RWPE1 (cell line): ENCODE measurements around the gene ANXA3.

Source experiments
- CTCF ChIA-PET: fragments of 350-600 bp; sonication (Branson Sonifier 250); formaldehyde crosslinking; extraction: SDS; loops from one replicate; lab custom pipeline; 2021; lab: Yijun Ruan, JAX
- POLR2A ChIA-PET: fragments of 400-600 bp; formaldehyde crosslinking; extraction: SDS; loops from one replicate; lab custom pipeline; 2020; ENCODE audit warnings: antibody characterized with exemption; ENCODE audit not compliant: low non-redundant PET; lab: Yijun Ruan, JAX
- DNase-seq: peaks from one replicate; pipeline ENCODE4 v3.0.0; 2012; ENCODE audit warnings: low spot score
- H3K27ac ChIP-seq: fragments of 450-650 bp; 2 replicates; pipeline ENCODE4 v1.5.1; 2017
- TF ChIP-seq, protein P1 (sequence below): fragments of 450-650 bp; conservative IDR thresholded peaks from 2 replicates; pipeline ENCODE4 v1.5.1; 2017; ENCODE audit warnings: low read depth, mild to moderate bottlenecking

Gene ANXA3

DNA sequence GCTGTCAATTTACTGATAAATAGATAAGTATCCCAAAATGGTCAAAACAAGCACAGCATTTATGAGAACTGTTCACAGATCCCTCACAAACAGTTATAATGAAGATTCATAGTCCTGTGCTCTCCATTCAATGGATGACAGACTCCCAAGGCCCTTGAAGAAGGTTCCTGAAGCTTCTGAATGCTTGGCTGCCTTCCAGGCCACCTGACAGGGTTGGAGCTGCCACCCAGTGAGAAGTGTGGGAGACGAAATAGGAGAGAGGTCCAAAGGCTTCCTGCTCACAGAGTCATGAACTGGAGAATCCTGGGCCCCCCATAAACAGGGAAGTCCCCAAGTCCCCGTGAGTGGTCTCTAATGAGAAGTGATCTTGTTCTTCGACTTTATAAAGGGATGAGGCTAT, 26.0 kb upstream of the ANXA3 start:
- TF ChIP-seq, protein P1, sequence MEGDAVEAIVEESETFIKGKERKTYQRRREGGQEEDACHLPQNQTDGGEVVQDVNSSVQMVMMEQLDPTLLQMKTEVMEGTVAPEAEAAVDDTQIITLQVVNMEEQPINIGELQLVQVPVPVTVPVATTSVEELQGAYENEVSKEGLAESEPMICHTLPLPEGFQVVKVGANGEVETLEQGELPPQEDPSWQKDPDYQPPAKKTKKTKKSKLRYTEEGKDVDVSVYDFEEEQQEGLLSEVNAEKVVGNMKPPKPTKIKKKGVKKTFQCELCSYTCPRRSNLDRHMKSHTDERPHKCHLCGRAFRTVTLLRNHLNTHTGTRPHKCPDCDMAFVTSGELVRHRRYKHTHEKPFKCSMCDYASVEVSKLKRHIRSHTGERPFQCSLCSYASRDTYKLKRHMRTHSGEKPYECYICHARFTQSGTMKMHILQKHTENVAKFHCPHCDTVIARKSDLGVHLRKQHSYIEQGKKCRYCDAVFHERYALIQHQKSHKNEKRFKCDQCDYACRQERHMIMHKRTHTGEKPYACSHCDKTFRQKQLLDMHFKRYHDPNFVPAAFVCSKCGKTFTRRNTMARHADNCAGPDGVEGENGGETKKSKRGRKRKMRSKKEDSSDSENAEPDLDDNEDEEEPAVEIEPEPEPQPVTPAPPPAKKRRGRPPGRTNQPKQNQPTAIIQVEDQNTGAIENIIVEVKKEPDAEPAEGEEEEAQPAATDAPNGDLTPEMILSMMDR: no peak
- no peak for DNase-seq
- ChIA-PET POLR2A (no interaction called here), CTCF (interaction anchor here (0.6 kb wide), 1 partner anchor 545 kb away, joined by 3 read pairs; no protein-coding TSS in a partner anchor)
- no peak overlapping the region for H3K27ac ChIP-seq

DNA sequence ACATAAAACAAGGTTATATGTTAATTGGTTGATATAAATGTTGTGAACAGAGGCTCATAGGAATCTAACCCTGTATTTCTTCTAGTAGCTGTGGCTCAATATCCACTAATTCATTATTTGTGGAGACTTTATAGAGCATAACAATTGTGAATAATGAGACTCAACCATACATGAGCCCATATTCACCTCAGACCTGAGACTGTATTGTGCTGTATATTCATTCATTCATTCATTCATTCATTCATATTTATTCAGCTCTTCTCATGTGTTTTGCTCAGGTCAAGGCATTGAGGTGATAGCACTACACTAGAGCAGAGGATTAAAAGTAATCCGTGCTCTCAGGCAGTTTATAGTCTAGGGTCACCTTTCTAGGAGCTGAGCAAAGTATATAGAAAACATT, 24.5 kb upstream of the ANXA3 start:
- DNase-seq: no peak
- no peak overlapping the region for H3K27ac ChIP-seq
- CTCF ChIA-PET: interaction anchor here (0.6 kb wide), 1 partner anchor 160 kb away, joined by 4 read pairs; no protein-coding TSS in a partner anchor
- POLR2A ChIA-PET: no interaction called here
- TF ChIP-seq, protein P1: no peak

DNA sequence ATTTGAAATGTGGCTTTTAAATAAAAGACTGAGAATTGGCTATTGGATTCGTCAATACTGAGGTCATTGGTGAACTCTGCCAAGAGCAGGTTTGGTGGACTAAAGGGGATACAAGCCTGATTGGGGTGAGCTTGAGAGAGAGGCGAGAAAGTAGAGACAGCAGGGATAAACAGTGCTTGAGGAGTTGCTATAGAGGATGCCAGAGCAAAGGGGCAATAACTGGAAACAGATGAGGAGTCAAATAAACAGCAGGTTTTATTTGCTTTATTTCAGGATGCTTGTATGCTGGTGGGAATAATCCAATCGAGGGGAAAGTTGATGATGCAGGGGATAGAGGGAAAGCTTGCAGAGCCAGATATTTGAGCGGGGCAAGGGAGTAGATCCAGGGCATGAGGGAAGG, 24.0 kb upstream of the ANXA3 start:
- no peak overlapping the region for H3K27ac ChIP-seq
- ChIA-PET POLR2A (no interaction called here), CTCF (interaction anchor here (0.6 kb wide), 2 partner anchors 160 to 468 kb away, joined by 4 read pairs; no protein-coding TSS in a partner anchor)
- no peak for DNase-seq
- TF ChIP-seq, protein P1: no peak

DNA sequence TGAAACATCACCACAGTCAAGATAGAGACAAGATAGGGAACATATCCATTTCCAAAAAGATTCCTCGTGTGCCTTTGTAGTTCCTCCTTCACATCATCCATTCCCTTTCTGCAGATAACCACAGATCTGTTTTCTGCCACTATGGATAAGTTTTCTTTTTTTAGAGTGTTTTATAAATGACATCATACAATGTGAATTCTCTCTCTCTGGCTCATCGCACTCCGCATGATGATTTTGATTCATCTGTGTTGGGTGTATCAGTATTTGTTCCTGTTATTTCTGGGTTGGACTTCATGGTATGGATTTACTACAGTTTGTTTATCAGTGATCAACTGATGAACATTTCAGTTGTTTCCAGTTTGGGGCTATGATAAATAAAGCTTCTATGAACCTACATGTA, 23.2 kb upstream of the ANXA3 start:
- CTCF ChIA-PET: no interaction called here
- TF ChIP-seq, protein P1: no peak
- POLR2A ChIA-PET: no interaction called here
- DNase-seq: no peak
- H3K27ac ChIP-seq: no peak overlapping the region

DNA sequence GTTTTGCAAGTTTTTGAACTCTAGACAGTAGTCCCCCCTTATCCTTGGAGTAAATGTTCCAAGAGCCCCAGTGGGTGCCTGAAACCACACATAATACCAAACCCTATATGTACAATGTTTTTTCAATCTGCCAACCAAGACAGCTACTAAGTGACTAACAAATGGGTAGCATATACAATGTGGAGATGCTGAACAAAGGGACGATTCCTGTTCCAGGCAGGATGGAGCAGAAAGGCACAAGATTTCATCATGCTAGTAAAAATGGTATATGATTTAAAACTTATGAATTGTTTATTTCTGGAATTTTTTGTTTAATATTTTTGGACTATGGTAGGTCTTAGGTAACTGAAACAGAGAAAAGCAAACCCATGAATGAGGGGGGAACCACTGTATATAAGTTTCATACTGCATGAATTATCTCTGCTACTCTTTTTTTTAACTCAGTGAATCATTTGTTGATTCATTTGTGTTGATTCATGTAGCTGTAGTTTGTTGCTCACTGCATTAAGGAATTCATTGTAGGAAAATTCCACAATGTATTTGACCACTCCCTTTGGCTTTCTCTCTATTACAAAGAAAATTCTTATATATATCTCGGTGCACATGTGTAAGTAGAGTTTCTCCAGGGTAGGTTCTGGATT, 21.9 kb upstream of the ANXA3 start:
- POLR2A ChIA-PET: no interaction called here
- CTCF ChIA-PET: interaction anchor here (0.7 kb wide), 1 partner anchor 434 kb away, joined by 3 read pairs; no protein-coding TSS in a partner anchor
- TF ChIP-seq, protein P1: no peak
- H3K27ac ChIP-seq: no peak overlapping the region
- DNase-seq: peak; percentile 73

DNA sequence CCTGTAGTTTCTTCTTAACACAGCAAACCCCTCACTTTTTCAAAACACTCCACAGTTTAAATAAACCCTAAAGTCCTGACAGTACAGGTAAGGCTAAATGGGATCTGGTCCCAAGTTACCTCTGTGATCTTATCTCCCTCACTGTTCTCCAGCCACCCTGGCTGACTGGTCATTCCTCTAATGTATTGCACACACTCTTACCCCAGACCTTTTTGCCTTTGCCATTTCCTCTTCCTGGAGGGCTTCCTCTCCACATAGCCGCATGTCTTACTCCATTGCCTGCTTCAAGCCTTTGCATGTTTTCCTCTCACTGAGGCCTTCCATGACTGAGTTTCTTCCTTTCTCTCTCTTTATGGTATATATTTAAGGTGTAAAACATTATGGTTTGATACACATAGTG, 19.5 kb upstream of the ANXA3 start:
- CTCF ChIA-PET: no interaction called here
- no peak overlapping the region for H3K27ac ChIP-seq
- POLR2A ChIA-PET: no interaction called here
- DNase-seq: no peak
- TF ChIP-seq, protein P1: no peak
